C4-2B (cell line): ENCODE data around the gene TNFSF10.

Experiments
- H3K27ac ChIP-seq: fragments of 450-650 bp; 2 replicates; pipeline ENCODE4 v1.5.1; 2017
- ZFX ChIP-seq: fragments of 450-650 bp; IDR thresholded peaks from 2 replicates; pipeline ENCODE4 v1.6.1; 2017
- TF ChIP-seq, protein P1 (sequence below): fragments of 450-650 bp; conservative IDR thresholded peaks from 2 replicates; pipeline ENCODE4 v1.5.1; 2017; ENCODE audit warnings: mild to moderate bottlenecking

Gene TNFSF10

DNA sequence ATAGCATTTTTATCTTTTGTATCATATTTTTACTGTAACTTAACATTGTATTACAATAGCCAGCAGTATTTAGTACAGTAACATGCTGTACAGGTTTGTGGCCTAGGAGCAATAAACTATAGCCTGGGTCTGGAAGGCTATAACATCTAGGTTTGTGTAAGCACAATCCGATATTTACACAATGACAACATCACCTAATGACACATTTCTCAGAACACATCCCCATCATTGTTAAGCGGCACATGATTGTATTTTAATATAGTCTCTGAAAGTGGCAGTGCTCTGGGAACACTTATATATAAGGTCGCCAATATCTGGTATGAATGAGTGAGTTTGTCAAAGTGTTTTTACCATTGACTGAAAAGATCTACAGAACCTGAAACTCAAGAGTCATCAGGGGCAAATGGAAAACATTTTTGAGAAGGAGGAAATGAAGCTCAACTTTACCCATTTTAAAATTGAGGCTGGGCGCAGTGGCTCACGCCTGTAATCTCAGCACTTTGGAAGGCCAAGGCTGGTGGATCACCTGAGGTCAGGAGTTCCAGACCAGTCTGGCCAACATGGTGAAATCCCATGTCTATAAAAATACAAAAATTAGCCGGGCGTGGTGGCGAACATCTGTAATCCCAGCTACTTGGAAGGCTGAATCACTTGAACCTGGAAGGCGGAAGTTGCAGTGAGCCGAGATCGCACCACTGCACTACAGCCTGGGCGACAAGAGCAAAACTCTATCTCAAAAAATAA, 38.8 kb upstream of the TNFSF10 start:
- H3K27ac ChIP-seq: peak overlapping the region; percentile 59
- no peak for TF ChIP-seq ZFX
- TF ChIP-seq, protein P1, sequence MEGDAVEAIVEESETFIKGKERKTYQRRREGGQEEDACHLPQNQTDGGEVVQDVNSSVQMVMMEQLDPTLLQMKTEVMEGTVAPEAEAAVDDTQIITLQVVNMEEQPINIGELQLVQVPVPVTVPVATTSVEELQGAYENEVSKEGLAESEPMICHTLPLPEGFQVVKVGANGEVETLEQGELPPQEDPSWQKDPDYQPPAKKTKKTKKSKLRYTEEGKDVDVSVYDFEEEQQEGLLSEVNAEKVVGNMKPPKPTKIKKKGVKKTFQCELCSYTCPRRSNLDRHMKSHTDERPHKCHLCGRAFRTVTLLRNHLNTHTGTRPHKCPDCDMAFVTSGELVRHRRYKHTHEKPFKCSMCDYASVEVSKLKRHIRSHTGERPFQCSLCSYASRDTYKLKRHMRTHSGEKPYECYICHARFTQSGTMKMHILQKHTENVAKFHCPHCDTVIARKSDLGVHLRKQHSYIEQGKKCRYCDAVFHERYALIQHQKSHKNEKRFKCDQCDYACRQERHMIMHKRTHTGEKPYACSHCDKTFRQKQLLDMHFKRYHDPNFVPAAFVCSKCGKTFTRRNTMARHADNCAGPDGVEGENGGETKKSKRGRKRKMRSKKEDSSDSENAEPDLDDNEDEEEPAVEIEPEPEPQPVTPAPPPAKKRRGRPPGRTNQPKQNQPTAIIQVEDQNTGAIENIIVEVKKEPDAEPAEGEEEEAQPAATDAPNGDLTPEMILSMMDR: no peak

DNA sequence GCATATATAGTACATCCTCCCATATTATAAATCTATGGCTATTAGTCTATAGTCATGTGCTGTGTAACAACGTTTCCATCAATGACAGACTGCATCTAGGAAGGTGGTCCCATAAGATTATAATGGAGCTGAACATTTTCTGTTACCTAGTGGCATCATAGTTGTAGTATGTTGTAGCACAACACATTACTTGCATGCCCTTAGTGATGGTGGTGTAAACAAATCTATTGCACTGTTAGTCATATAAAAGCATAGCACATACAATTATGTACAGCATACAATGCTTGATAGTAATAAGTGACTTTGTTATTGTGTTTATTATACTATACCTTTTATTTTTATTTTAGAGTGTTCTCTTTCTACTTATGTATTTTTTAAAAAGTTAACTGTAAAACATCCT, 37.4 kb upstream of the TNFSF10 start:
- H3K27ac ChIP-seq: no peak overlapping the region
- TF ChIP-seq, protein P1: no peak
- TF ChIP-seq ZFX: no peak

DNA sequence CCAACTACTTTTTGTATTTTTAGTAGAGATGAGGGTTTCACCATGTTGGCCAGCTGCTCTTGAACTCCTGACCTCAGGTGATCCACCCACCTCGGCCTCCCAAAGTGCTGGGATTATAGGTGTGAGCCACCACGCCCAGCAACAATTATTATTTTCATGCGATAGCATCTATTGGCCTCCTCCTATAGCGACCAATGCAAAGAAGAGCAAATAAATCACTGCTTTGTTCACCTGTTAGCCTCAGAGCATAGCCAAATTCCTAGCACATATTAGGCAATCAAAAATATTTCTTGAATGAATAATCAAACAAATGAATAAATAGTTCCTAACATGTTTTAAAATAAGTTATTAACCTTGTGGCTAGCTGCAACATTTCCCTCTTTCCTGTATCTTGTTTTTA, 36.8 kb upstream of the TNFSF10 start:
- no peak for TF ChIP-seq ZFX
- TF ChIP-seq, protein P1: no peak
- no peak overlapping the region for H3K27ac ChIP-seq

DNA sequence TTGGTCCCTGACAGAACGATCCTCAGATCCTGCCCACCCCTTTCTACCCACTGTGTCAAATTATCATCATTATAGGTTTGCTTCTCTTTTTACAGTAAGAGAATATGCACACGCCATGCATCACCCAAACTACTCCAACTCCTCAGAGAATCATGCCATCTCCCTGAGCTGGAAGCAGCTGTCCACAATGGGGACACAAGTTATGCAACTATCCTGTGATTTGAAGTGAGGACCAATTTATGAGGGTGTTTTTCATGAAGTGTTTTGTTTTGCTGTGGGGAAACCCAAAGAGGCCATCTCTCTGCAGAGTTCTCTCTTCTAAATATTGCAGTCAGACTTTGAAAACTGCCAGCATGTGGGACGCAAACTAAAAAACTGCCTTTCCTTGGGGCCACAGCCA, 35.8 kb upstream of the TNFSF10 start:
- H3K27ac ChIP-seq: no peak overlapping the region
- TF ChIP-seq ZFX: no peak
- TF ChIP-seq, protein P1: no peak

DNA sequence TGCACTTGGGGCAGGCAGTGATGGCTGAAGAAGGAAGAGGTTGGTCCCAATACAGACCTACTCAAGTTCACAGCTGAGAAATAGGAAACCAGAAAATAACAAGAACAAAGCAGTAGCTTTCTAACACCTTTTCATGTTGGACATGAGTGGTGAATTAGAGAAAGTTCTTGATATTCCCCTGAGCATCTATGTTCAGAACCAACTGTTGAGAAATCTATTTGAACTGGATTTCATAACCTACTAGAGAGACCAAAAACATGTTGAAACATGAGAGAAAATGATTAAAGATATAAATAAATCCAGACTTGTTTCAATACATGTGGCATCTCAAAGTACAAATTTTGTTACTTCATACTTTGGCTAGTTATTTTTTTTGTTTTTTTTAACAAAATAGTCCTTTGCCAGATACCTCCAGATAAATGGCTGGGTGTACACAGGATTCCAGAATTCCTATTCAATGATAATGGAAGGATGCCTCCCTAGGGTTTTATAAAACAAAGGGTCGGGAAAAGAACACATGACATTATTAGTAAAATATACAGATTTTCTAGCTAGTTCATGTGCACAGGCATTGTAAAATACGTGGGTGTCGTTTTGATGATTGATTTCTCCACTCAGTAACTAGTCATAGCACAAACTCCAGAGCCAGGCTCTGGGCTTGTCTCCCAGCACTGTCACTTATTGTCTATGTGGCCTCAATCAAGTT, 34.4 kb upstream of the TNFSF10 start:
- TF ChIP-seq, protein P1: no peak
- TF ChIP-seq ZFX: no peak
- H3K27ac ChIP-seq: no peak overlapping the region

DNA sequence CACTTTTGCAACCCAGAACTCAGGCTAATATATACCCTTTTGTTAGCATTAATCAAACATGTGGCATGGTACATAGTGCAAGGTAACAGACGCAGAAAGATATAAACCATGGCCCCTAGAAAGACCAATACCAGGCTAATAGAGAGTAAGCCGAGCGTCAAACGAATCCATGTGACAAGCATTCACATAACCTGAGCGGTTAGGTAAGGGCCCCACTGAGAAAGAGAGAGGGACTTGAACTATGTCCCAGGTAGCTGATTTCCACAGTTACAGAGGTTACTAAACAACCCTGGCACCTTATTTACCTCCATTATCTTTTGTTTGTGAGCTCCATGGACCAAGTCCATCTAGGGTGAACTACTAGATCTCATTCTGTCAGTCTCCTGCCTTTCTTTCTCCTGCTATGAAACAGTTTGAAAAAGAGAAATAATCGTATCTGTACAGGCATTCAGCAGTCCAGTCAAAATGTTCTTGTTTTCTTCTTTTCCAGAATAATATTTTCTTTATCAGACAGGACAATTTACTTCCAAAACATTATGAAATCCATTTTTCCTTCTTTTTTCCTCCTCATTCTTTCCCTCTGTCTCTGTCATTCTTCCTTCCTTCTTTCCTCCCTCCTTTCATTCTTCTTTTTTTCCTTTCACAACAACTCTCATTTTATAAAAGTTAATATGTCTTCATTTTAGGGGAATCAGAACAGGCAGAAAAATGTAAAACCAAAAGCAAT, 30.5 kb upstream of the TNFSF10 start:
- no peak overlapping the region for H3K27ac ChIP-seq
- TF ChIP-seq ZFX: no peak
- TF ChIP-seq, protein P1: no peak

DNA sequence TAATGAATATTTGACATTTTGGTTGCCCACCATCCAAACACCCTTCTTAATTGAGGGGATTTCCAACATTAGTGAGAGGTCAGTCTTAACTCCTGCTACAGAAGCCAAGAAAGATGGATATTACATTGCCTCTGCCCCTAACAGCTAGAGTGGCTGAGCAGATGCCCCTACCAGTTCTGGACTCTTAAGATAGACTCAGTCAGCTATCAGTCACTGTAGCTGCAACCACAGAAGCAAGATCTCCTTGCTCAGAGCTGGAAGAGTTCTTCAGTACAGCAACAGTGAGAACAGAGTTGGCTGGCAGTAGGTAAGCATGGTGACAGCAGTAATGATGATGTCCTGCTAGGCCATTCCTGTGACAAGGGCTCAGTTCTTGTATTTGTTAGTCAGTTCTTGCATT, 29.4 kb upstream of the TNFSF10 start:
- TF ChIP-seq, protein P1: no peak
- no peak for TF ChIP-seq ZFX
- H3K27ac ChIP-seq: no peak overlapping the region
